Mucosa of rectum (tissue), 2 donors: ENCODE data around the gene PAMR1.
"Not testable (repeated sequence)": the region's sequence is repeated elsewhere in the genome, so short reads cannot be mapped to it uniquely, and the experiment has no call there.

Experiments used
- H3K27ac ChIP-seq, 2 donors: one replicate each; pipeline ENCODE4 v1.7.0; 2013; ENCODE audit warnings: inconsistent platforms in 2 of 2, low read depth in 2 of 2, low read length in 2 of 2
- H3K27me3 ChIP-seq, 2 donors: one replicate each; pipeline ENCODE4 v1.7.0; 2013; ENCODE audit warnings: low read length in 2 of 2; ENCODE audit not compliant: control insufficient read depth in 2 of 2, insufficient read depth in 2 of 2
- H3K36me3 ChIP-seq, 2 donors: one replicate each; pipeline ENCODE4 v1.7.0; 2013; ENCODE audit warnings: low read length in 2 of 2; ENCODE audit not compliant: control insufficient read depth in 2 of 2, insufficient read depth in 2 of 2
- H3K4me1 ChIP-seq, 2 donors: one replicate each; pipeline ENCODE4 v1.7.0; 2013; ENCODE audit warnings: low read length in 2 of 2, mild to moderate bottlenecking in 1 of 2; ENCODE audit not compliant: control insufficient read depth in 2 of 2, insufficient read depth in 2 of 2
- H3K4me3 ChIP-seq, 2 donors: one replicate each; pipeline ENCODE4 v1.7.0; 2013; ENCODE audit warnings: low read length in 2 of 2
- H3K9ac ChIP-seq, 2 donors: one replicate each; pipeline ENCODE4 v1.7.0; 2013; ENCODE audit warnings: low read length in 2 of 2, low read depth in 1 of 2, mild to moderate bottlenecking in 1 of 2
- H3K9me3 ChIP-seq, 2 donors: one replicate each; pipeline ENCODE4 v1.7.0; 2013; ENCODE audit warnings: low read length in 2 of 2; ENCODE audit not compliant: control insufficient read depth in 2 of 2
- donor health status: healthy.
- donor health status: Normal muscosa, but diverticular disease.

The PAMR1 gene

GRCh38 chr11:35554491-35555437 is 29.3 kb upstream of the PAMR1 start:
- Histone ChIP-seq H3K36me3 (no peaks in the 10 kb centered on the region), H3K4me1 (no peaks in the 10 kb centered on the region), H3K9me3 (no peaks in the 10 kb centered on the region), H3K9ac (no peak overlapping the region), H3K27me3 (no peaks in the 10 kb centered on the region), H3K27ac (no peak overlapping the region), H3K4me3 (no peak overlapping the region)

- Histone ChIP-seq H3K4me1 (no peaks in the 10 kb centered on the region), H3K27ac (no peak overlapping the region), H3K27me3 (no peaks in the 10 kb centered on the region), H3K9me3 (no peaks in the 10 kb centered on the region), H3K4me3 (no peak overlapping the region), H3K9ac (no peak overlapping the region), H3K36me3 (no peaks in the 10 kb centered on the region)
Measured at GRCh38 chr11:35553831-35554230, 28.4 kb upstream of the PAMR1 start.

- H3K27me3 ChIP-seq, result no peaks in the 10 kb centered on the region
- H3K4me1 ChIP-seq, result no peaks in the 10 kb centered on the region
- H3K9ac ChIP-seq, result no peak overlapping the region
- H3K27ac ChIP-seq, result no peak overlapping the region
- H3K4me3 ChIP-seq, result no peak overlapping the region
- H3K9me3 ChIP-seq, result no peaks in the 10 kb centered on the region
- H3K36me3 ChIP-seq, result no peaks in the 10 kb centered on the region
Measured at GRCh38 chr11:35553021-35553420, 27.6 kb upstream of the PAMR1 start.

GRCh38 chr11:35552616-35553015 is 27.2 kb upstream of the PAMR1 start:
- no peaks in the 10 kb centered on the region for H3K9me3 ChIP-seq
- H3K27ac ChIP-seq, result no peak overlapping the region
- H3K4me1 ChIP-seq, result no peaks in the 10 kb centered on the region

GRCh38 chr11:35550374-35551036 is 25.1 kb upstream of the PAMR1 start:
- no peak overlapping the region for H3K27ac ChIP-seq

More at GRCh38 chr11:35552616-35553015, 27.2 kb upstream of the PAMR1 start:
- H3K9ac ChIP-seq, result no peak overlapping the region
- no peak overlapping the region for H3K4me3 ChIP-seq
- no peaks in the 10 kb centered on the region for H3K36me3 ChIP-seq
- H3K27me3 ChIP-seq, result no peaks in the 10 kb centered on the region

GRCh38 chr11:35549787-35550186 is 24.4 kb upstream of the PAMR1 start:
- Histone ChIP-seq H3K4me3 (no peak overlapping the region), H3K27ac (no peak overlapping the region), H3K9ac (no peak overlapping the region)

More at GRCh38 chr11:35550374-35551036, 25.1 kb upstream of the PAMR1 start:
- H3K36me3 ChIP-seq, result no peaks in the 10 kb centered on the region
- no peaks in the 10 kb centered on the region for H3K27me3 ChIP-seq
- H3K4me1 ChIP-seq, result no peaks in the 10 kb centered on the region
- no peak overlapping the region for H3K4me3 ChIP-seq
- no peak overlapping the region for H3K9ac ChIP-seq
- no peaks in the 10 kb centered on the region for H3K9me3 ChIP-seq

GRCh38 chr11:35548925-35549561 is 23.6 kb upstream of the PAMR1 start:
- Histone ChIP-seq H3K9me3 (no peaks in the 10 kb centered on the region), H3K9ac (no peak overlapping the region), H3K27ac (no peak overlapping the region), H3K36me3 (no peaks in the 10 kb centered on the region), H3K4me1 (no peaks in the 10 kb centered on the region), H3K4me3 (no peak overlapping the region), H3K27me3 (no peaks in the 10 kb centered on the region)

More at GRCh38 chr11:35549787-35550186, 24.4 kb upstream of the PAMR1 start:
- Histone ChIP-seq H3K4me1 (no peaks in the 10 kb centered on the region), H3K27me3 (no peaks in the 10 kb centered on the region), H3K36me3 (no peaks in the 10 kb centered on the region), H3K9me3 (no peaks in the 10 kb centered on the region)

- not testable (repeated sequence) for H3K4me3 ChIP-seq, H3K4me1 ChIP-seq, H3K27ac ChIP-seq, H3K9me3 ChIP-seq, H3K27me3 ChIP-seq, H3K36me3 ChIP-seq, H3K9ac ChIP-seq
Measured at GRCh38 chr11:35547995-35548394, 22.6 kb upstream of the PAMR1 start.

- Histone ChIP-seq H3K4me1 (no peaks in the 10 kb centered on the region), H3K9me3 (no peaks in the 10 kb centered on the region), H3K27me3 (no peaks in the 10 kb centered on the region), H3K36me3 (no peaks in the 10 kb centered on the region), H3K4me3 (no peak overlapping the region), H3K27ac (no peak overlapping the region), H3K9ac (no peak overlapping the region)
Measured at GRCh38 chr11:35546317-35546716, 20.9 kb upstream of the PAMR1 start.
